Femur (tissue), 1 donor: Measurements from ENCODE around the gene ACSL4.
"Not testable (repeated sequence)": the region's sequence is repeated elsewhere in the genome, so short reads cannot be mapped to it uniquely, and the experiment has no call there.

Experiments
- DNase-seq: peaks from one replicate; pipeline ENCODE4 v3.0.0-alpha.2; 2017

Gene ACSL4

GRCh38 chrX:109724971-109725370 lies 8.1 kb downstream of the ACSL4 start:
- not testable (repeated sequence) for DNase-seq

GRCh38 chrX:109720947-109721346 lies 12.1 kb downstream of the ACSL4 start:
- no peak for DNase-seq

GRCh38 chrX:109719264-109719663 lies 13.8 kb downstream of the ACSL4 start:
- DNase-seq, result no peak

- DNase-seq, result no peak
Measured at GRCh38 chrX:109716431-109717028, 16.5 kb downstream of the ACSL4 start.

GRCh38 chrX:109714340-109714958 lies 18.6 kb downstream of the ACSL4 start:
- no peak for DNase-seq

- DNase-seq, result no peak
Measured at GRCh38 chrX:109710181-109710580, 22.9 kb downstream of the ACSL4 start.

- DNase-seq, result no peak
Measured at GRCh38 chrX:109709129-109709631, 23.9 kb downstream of the ACSL4 start.

GRCh38 chrX:109707720-109708119 lies 25.3 kb downstream of the ACSL4 start:
- no peak for DNase-seq

- DNase-seq, result no peak
Measured at GRCh38 chrX:109707319-109707718, 25.7 kb downstream of the ACSL4 start.

GRCh38 chrX:109704563-109704962 lies 28.5 kb downstream of the ACSL4 start:
- DNase-seq, result no peak

- no peak for DNase-seq
Measured at GRCh38 chrX:109697855-109698254, 35.2 kb downstream of the ACSL4 start.

- no peak for DNase-seq
Measured at GRCh38 chrX:109696146-109696740, 36.8 kb downstream of the ACSL4 start.

GRCh38 chrX:109695637-109696036 lies 37.4 kb downstream of the ACSL4 start:
- no peak for DNase-seq

- DNase-seq, result no peak
Measured at GRCh38 chrX:109691752-109692151, 41.3 kb downstream of the ACSL4 start.

- no peak for DNase-seq
Measured at GRCh38 chrX:109691277-109691676, 41.8 kb downstream of the ACSL4 start.

- DNase-seq, result no peak
Measured at GRCh38 chrX:109687903-109688302, 45.2 kb downstream of the ACSL4 start.

- no peak for DNase-seq
Measured at GRCh38 chrX:109685656-109686078, 47.4 kb downstream of the ACSL4 start.

- no peak for DNase-seq
Measured at GRCh38 chrX:109684136-109684535, 48.9 kb downstream of the ACSL4 start.

- no peak for DNase-seq
Measured at GRCh38 chrX:109681475-109682081, 51.5 kb downstream of the ACSL4 start.

GRCh38 chrX:109679820-109680219 lies 53.2 kb downstream of the ACSL4 start:
- DNase-seq, result no peak

GRCh38 chrX:109672239-109672638 lies 60.8 kb downstream of the ACSL4 start:
- DNase-seq, result no peak

GRCh38 chrX:109671170-109671569 lies 61.9 kb downstream of the ACSL4 start:
- DNase-seq, result not testable (repeated sequence)

GRCh38 chrX:109667986-109668385 lies 65.1 kb downstream of the ACSL4 start:
- no peak for DNase-seq
